Mesodermal cell (in vitro differentiated cells): ENCODE data around the gene POLN.
A peak's percentile ranks its signal among the peaks of the same experiment; 100 is the strongest.

Source experiments
- H3K27ac ChIP-seq: 2 replicates; pipeline ENCODE4 v1.7.0; 2013; ENCODE audit warnings: mild to moderate bottlenecking, low read depth, low read length, moderate library complexity; ENCODE audit not compliant: severe bottlenecking
- H3K36me3 ChIP-seq: 2 replicates; pipeline ENCODE4 v1.7.1; 2013; ENCODE audit warnings: mild to moderate bottlenecking, low read length, moderate library complexity; ENCODE audit not compliant: control insufficient read depth, insufficient read depth
- H3K4me1 ChIP-seq: one replicate; pipeline ENCODE4 v1.7.1; 2013; ENCODE audit warnings: mild to moderate bottlenecking, low read length; ENCODE audit not compliant: insufficient read depth, control insufficient read depth, poor library complexity, severe bottlenecking
- H3K4me3 ChIP-seq: 2 replicates; pipeline ENCODE4 v1.7.0; 2013; ENCODE audit warnings: low read length, control low read depth, mild to moderate bottlenecking; ENCODE audit not compliant: insufficient read depth, poor library complexity, severe bottlenecking; ENCODE audit errors: extremely low read depth
- H3K9me3 ChIP-seq: 2 replicates; pipeline ENCODE4 v1.7.1; 2013; ENCODE audit warnings: mild to moderate bottlenecking, low read length, moderate library complexity; ENCODE audit not compliant: control insufficient read depth
- WGBS, 2 experiments: methylation state at CpG; one replicate each; pipeline ENCODE4 v1.1.5; 2013; ENCODE audit warnings: missing lambda C conversion rate in 2 of 2; ENCODE audit not compliant: insufficient coverage in 2 of 2; 5-methylcytosine and 5-hydroxymethylcytosine counted together

Gene POLN

GRCh38 chr4:2268357-2269205 is 26.7 kb upstream of the POLN start:
- Histone ChIP-seq H3K27ac (no peak overlapping the region), H3K9me3 (no peaks in the 10 kb centered on the region), H3K36me3 (no peaks in the 10 kb centered on the region), H3K4me3 (no peak overlapping the region), H3K4me1 (peaks cover 10% of the 10 kb centered on the region)
- WGBS, 2 experiments, result 83 to 90% methylated on average over 16 to 21 of the region's 22 CpGs

DNA sequence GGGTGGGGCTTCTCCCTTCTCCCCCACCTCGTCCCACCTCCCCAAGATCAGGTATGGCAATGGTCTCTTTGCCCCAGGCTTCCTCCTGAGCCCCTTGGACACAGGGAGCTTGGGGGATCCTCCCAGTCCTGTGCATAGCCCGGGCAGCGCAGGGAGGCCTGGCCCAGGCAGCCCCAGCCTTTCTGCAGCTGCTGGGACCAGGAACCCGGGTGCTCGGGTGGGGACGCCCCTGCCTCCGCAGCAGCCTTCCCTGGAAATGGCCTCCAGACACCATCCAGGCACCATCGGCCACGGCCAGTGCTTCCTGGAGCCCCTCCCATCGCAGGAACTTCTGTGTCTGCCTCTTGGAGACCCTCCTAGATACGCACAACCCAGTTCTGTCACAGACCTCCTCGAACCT is 25.9 kb upstream of the POLN start:
- WGBS, 2 experiments, result 86 to 95% methylated on average over 9 of the region's 12 CpGs
- Histone ChIP-seq H3K4me3 (no peak overlapping the region), H3K4me1 (peaks cover 13% of the 10 kb centered on the region), H3K27ac (no peak overlapping the region), H3K36me3 (no peaks in the 10 kb centered on the region), H3K9me3 (no peaks in the 10 kb centered on the region)

DNA sequence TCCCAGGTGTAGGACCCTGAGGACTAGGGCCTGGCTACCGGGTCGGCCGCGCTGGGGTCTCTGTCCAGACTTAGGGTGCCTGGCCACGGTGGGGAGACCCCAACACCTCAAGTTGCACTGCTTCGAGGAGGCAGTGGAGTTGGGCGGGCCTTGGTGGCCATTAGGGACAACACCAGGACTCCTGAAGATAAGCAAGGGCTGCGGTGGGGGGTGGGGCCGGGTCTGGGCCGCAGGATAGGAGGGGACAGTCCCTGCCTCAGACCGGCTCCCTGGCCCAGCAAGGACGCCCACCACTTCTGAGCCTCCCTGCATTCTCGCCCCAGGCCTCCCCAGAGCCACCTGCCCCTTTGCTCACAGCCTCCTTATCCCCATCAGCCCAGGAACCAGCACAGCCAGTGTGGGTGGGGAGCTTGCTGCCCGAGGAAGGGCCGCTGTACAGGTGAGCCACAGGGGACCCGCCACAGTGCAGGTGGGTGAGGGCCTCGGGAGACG is 25.4 kb upstream of the POLN start:
- whole genome bisulfite sequencing, 2 experiments, result 86% methylated on average over 14 of the region's 18 CpGs

DNA sequence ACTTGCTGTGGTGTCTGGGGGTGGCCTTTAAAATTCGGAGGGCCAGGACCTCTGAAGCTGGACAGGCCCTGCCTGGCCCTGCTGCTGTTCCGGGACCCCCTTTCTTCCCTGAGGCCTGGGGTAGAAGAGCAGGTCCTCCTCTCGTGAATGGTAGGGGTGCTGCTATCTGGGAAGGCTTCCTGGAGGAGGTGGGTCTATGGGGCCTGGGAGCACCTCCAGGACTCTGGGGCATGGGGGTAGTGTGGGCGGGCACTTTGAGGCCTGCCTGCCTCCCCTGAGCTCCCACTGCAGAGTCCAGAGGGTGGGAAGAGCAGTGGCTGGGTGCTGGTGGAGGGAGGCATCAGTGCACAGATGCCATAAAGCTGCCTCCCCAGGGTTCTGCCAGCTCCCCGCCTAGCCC is 24.9 kb upstream of the POLN start:
- no peaks in the 10 kb centered on the region for H3K36me3 ChIP-seq
- 72 to 100% methylated on average over 3 to 4 of the region's 5 CpGs for WGBS, 2 experiments

More for the DNA sequence above, 25.4 kb upstream of the POLN start:
- Histone ChIP-seq H3K27ac (no peak overlapping the region), H3K9me3 (no peaks in the 10 kb centered on the region), H3K4me3 (no peak overlapping the region), H3K4me1 (peaks cover 13% of the 10 kb centered on the region), H3K36me3 (no peaks in the 10 kb centered on the region)

DNA sequence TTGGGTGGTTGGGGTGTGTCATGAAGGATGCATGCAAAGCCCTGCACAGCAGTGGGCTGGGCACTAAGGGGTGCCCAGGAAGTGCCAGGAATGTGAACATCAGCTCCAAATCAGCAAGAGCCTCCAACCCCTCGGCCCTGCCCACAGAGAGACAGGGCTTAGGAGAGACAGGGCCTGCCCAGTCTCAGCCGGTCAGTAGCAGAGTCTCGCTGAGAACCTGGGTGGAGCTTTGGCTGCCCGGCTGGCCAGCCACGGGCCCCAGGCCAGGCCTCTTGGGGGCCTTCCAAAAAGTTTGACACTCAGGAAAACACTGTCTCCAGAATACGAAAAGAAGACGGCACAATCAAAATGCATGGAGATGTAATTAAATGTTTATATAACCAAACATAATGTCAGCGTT is 24.3 kb upstream of the POLN start:
- no peaks in the 10 kb centered on the region for H3K36me3 ChIP-seq
- peaks cover 13% of the 10 kb centered on the region for H3K4me1 ChIP-seq
- no peak overlapping the region for H3K27ac ChIP-seq
- H3K4me3 ChIP-seq, result no peak overlapping the region
- 81 to 86% methylated on average over 4 to 5 of the region's 8 CpGs for WGBS, 2 experiments
- H3K9me3 ChIP-seq, result no peaks in the 10 kb centered on the region

More for the DNA sequence above, 24.9 kb upstream of the POLN start:
- Histone ChIP-seq H3K4me3 (no peak overlapping the region), H3K27ac (no peak overlapping the region), H3K4me1 (peaks cover 13% of the 10 kb centered on the region), H3K9me3 (no peaks in the 10 kb centered on the region)

GRCh38 chr4:2265113-2266110 is 23.5 kb upstream of the POLN start:
- Histone ChIP-seq H3K36me3 (peaks cover 2% of the 10 kb centered on the region), H3K4me1 (peaks cover 15% of the 10 kb centered on the region), H3K27ac (no peak overlapping the region), H3K9me3 (no peaks in the 10 kb centered on the region), H3K4me3 (no peak overlapping the region)
- 93 to 94% methylated on average over 9 to 11 of the region's 19 CpGs for WGBS, 2 experiments

DNA sequence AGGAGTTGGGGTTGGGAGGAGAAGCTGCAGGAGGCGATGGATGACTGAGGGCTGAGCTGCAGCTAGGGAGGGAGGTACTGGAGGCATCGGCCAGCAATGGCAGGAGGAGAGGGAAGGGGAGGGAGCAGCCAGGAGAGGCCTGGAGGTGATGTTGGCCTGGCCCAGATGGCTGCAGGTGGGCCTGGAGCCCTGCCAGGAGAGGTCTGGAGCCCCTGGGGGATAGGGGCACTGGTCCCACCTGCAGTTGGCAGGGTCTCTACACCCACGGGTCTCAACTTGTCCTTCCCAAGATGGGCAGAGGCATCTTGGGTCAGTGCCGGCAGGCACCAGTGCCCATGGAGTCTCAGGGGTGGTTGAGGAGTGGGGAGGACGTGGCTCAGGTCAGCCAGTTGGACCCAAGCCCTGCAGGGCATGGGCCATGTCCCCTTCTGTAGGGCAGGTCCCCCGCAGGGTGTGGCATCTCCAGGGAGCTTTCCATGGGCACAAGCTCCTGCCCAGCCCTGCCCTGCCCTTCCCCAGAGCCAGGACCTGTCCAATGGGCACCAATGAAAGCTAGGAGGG is 22.6 kb upstream of the POLN start:
- no peak overlapping the region for H3K27ac ChIP-seq
- no peak overlapping the region for H3K4me3 ChIP-seq
- H3K4me1 ChIP-seq, result peaks cover 21% of the 10 kb centered on the region
- no peaks in the 10 kb centered on the region for H3K9me3 ChIP-seq
- H3K36me3 ChIP-seq, result peaks cover 7% of the 10 kb centered on the region
- 82 to 85% methylated on average over 5 of the region's 6 CpGs for WGBS, 2 experiments

DNA sequence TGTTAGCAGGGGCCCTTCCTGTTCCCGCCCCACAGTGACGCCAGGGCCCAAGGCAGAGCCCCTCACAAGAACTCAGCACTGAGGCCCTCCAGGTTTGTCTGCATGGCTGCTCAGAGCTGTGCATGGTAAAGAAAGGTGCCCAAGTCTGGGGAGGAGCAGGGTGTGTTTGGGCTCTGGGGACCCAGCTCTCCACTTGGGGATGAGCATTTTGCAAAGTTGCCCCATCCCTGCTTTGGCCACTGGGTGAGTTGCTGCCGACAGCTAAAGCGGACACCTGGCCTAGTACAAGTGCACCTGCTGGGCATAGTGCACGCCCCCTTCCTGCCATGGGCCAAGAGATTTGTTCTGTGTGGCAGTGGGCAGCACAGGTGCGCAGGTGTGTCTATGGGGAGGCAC is 22.0 kb upstream of the POLN start:
- no peaks in the 10 kb centered on the region for H3K9me3 ChIP-seq
- H3K27ac ChIP-seq, result no peak overlapping the region
- peaks cover 23% of the 10 kb centered on the region for H3K4me1 ChIP-seq
- WGBS, 2 experiments, result 73 to 81% methylated on average over 2 to 4 of the region's 6 CpGs
- H3K4me3 ChIP-seq, result no peak overlapping the region
- peaks cover 10% of the 10 kb centered on the region for H3K36me3 ChIP-seq

DNA sequence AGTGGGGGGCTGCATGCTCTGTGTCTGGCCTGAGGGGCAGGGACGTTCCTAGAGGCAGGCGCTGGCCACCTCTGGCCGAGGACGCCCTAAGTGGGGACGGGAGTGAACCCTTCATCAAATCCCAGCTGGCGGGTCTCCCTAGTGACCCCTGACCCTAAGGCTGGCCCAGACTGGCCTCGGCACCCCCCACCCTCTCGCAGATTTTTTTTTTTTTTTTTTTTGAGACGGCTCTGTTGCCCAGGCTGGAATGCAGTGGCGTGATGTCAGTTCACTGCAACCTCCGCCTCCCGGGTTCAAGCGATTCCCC is 21.0 kb upstream of the POLN start:
- Histone ChIP-seq H3K27ac (peak overlapping the region; percentile 87), H3K4me3 (peak overlapping the region; percentile 57)
- 63 to 64% methylated on average over 7 to 10 of the region's 13 CpGs for WGBS, 2 experiments

GRCh38 chr4:2262145-2262943 is 20.4 kb upstream of the POLN start:
- Histone ChIP-seq H3K9me3 (no peaks in the 10 kb centered on the region), H3K27ac (peak overlapping the region; percentile 87), H3K4me3 (peak overlapping the region; percentile 83), H3K36me3 (peaks cover 24% of the 10 kb centered on the region), H3K4me1 (peaks cover 18% of the 10 kb centered on the region)
- WGBS, 2 experiments, result 1 to 3% methylated on average over 73 to 96 of the region's 98 CpGs

More for the DNA sequence above, 21.0 kb upstream of the POLN start:
- Histone ChIP-seq H3K36me3 (peaks cover 18% of the 10 kb centered on the region), H3K9me3 (no peaks in the 10 kb centered on the region), H3K4me1 (peaks cover 18% of the 10 kb centered on the region)
